Tibial nerve (tissue), 4 donors: ENCODE data around the gene PGD. TPM values are rescaled to one million over a fixed set of nuclear protein-coding genes. Genes with fewer than 3 reads are reported as not detected.

Source experiments
- DNase-seq, 2 donors: peaks; one replicate each; pipeline ENCODE4 v3.0.0-alpha.2; 2019; ENCODE audit warnings: low spot score in 2 of 2
- H3K27ac ChIP-seq, 4 donors: fragments of 200-600 bp; sonication (generic) in 3 of 4; one replicate each; pipeline ENCODE4 v1.5.1; 2017 to 2019; ENCODE audit warnings: mild to moderate bottlenecking in 1 of 4
- H3K27me3 ChIP-seq, 2 donors: fragments of 200-600 bp; sonication (generic) in 1 of 2; one replicate each; pipeline versions ENCODE4 v1.5.1 to v1.6.0; 2017 to 2019
- H3K36me3 ChIP-seq, 3 donors: fragments of 200-600 bp; sonication (generic); one replicate each; pipeline ENCODE4 v1.5.1; 2018 to 2019
- H3K4me1 ChIP-seq, 4 donors: fragments of 200-600 bp; sonication (generic) in 3 of 4; one replicate each; pipeline ENCODE4 v1.5.1; 2017 to 2019
- H3K4me3 ChIP-seq, 4 donors: fragments of 200-600 bp; sonication (generic) in 3 of 4; one replicate each; pipeline ENCODE4 v1.5.1; 2017 to 2019; ENCODE audit warnings: mild to moderate bottlenecking in 1 of 4, moderate library complexity in 1 of 4
- H3K9me3 ChIP-seq, 4 donors: fragments of 200-600 bp; sonication (generic) in 3 of 4; one replicate each; pipeline ENCODE4 v1.5.1; 2017 to 2019
- CTCF ChIP-seq, 5 experiments: fragments of 200-600 bp in 3 of 5; fragments of 450-650 bp in 2 of 5; sonication (generic) in 3 of 5; IDR thresholded peaks; one replicate each; pipeline ENCODE4 v1.5.1; 2016 to 2019; ENCODE audit warnings: antibody characterized with exemption in 5 of 5, mild to moderate bottlenecking in 3 of 5, moderate library complexity in 2 of 5
- EP300 ChIP-seq, 2 donors: sonication (generic); formaldehyde crosslinking; IDR thresholded peaks; one replicate each; pipeline ENCODE4 v1.6.1; 2017; ENCODE audit warnings: antibody characterized with exemption in 2 of 2, mild to moderate bottlenecking in 1 of 2
- POLR2A ChIP-seq, 2 donors: fragments of 450-650 bp; IDR thresholded peaks; one replicate each; pipeline ENCODE4 v1.6.1; 2017; ENCODE audit warnings: antibody characterized with exemption in 2 of 2, mild to moderate bottlenecking in 2 of 2, moderate library complexity in 2 of 2
- WGBS, 2 donors: methylation state at CpG; one replicate each; pipeline ENCODE4 v1.1.5; 2018; 5-methylcytosine and 5-hydroxymethylcytosine counted together
- total RNA-seq, 4 donors: library from RNA; depleted of rRNA; stranded (reverse); fragments of >200 nt; gene quantifications; one replicate each; pipeline ENCODE4 v1.1.0, GENCODE V29; 2016

Gene PGD
- total RNA-seq, 4 donors from 2014 or later, result 54.5 to 160 (median 67.5) TPM

GRCh38 chr1:10386761-10387676, 11.8 kb upstream of the PGD start:
- Histone ChIP-seq H3K4me3 (peak overlapping the region in 1 of 4 donors; percentile 21), H3K27ac (peak overlapping the region in 3 of 4 donors; percentile 55 to 79 (median 73)), H3K36me3 (peaks cover 0 to 5% (median 0%) of the 10 kb centered on the region in 3 donors), H3K27me3 (no peaks in the 10 kb centered on the region), H3K9me3 (no peaks in the 10 kb centered on the region), H3K4me1 (peaks cover 0 to 30% (median 20%) of the 10 kb centered on the region in 4 donors)
- WGBS, 2 donors, result 67 to 73% methylated on average over 12 of the region's 12 CpGs
- DNase-seq, result no peak
- TF ChIP-seq EP300 (IDR thresholded peaks at IDR 0.05), result no peak
- TF ChIP-seq CTCF (IDR thresholded peaks at IDR 0.05), result no peak
- no peak for TF ChIP-seq POLR2A (IDR thresholded peaks at IDR 0.05)

GRCh38 chr1:10387677-10388386, 11.0 kb upstream of the PGD start:
- peaks cover 0 to 30% (median 20%) of the 10 kb centered on the region in 4 donors for H3K4me1 ChIP-seq
- no peaks in the 10 kb centered on the region for H3K9me3 ChIP-seq
- H3K4me3 ChIP-seq, result peak overlapping the region in 1 of 4 donors; percentile 21
- TF ChIP-seq EP300 (IDR thresholded peaks at IDR 0.05) (peak; percentile 7 to 26), POLR2A (IDR thresholded peaks at IDR 0.05) (no peak)
- H3K27ac ChIP-seq, result peak overlapping the region in 3 of 4 donors; percentile 55 to 79 (median 73)
- no peaks in the 10 kb centered on the region for H3K27me3 ChIP-seq
- peaks cover 0 to 5% (median 0%) of the 10 kb centered on the region in 3 donors for H3K36me3 ChIP-seq
- 3 to 7% methylated on average over 3 of the region's 3 CpGs for WGBS, 2 donors
- DNase-seq, result peak in 1 of 2 donors; percentile 41

GRCh38 chr1:10388387-10388715, 10.5 kb upstream of the PGD start:
- Histone ChIP-seq H3K4me3 (no peak overlapping the region), H3K4me1 (peaks cover 0 to 30% (median 20%) of the 10 kb centered on the region in 4 donors), H3K27me3 (no peaks in the 10 kb centered on the region), H3K27ac (peak overlapping the region in 3 of 4 donors; percentile 21 to 73 (median 56)), H3K9me3 (no peaks in the 10 kb centered on the region), H3K36me3 (peaks cover 0 to 5% (median 0%) of the 10 kb centered on the region in 3 donors)
- WGBS, 2 donors, result 47% methylated on average over 3 of the region's 3 CpGs
- no peak for DNase-seq
- TF ChIP-seq POLR2A (IDR thresholded peaks at IDR 0.05) (no peak), CTCF (IDR thresholded peaks at IDR 0.05) (no peak), EP300 (IDR thresholded peaks at IDR 0.05) (no peak)

- no peak for TF ChIP-seq CTCF (IDR thresholded peaks at IDR 0.05)
- TF ChIP-seq EP300 (IDR thresholded peaks at IDR 0.05), result no peak
- no peak for TF ChIP-seq POLR2A (IDR thresholded peaks at IDR 0.05)
- Histone ChIP-seq H3K4me1 (peaks cover 0 to 30% (median 20%) of the 10 kb centered on the region in 4 donors), H3K4me3 (no peak overlapping the region), H3K27me3 (no peaks in the 10 kb centered on the region), H3K36me3 (no peaks in the 10 kb centered on the region), H3K27ac (peak overlapping the region in 1 of 4 donors; percentile 29), H3K9me3 (peaks cover 0 to 6% (median 0%) of the 10 kb centered on the region in 4 donors)
- 93% methylated on average over 6 of the region's 6 CpGs for WGBS, 2 donors
- no peak for DNase-seq
These were observed 9.4 kb upstream of the PGD start for GRCh38 chr1:10389271-10389973.

GRCh38 chr1:10396870-10397269, 2.0 kb upstream of the PGD start:
- Histone ChIP-seq H3K4me1 (peaks cover 0 to 37% (median 10%) of the 10 kb centered on the region in 4 donors), H3K4me3 (no peak overlapping the region), H3K27ac (no peak overlapping the region), H3K27me3 (no peaks in the 10 kb centered on the region), H3K9me3 (peaks cover 0 to 6% (median 0%) of the 10 kb centered on the region in 4 donors), H3K36me3 (peaks cover 0 to 4% (median 0%) of the 10 kb centered on the region in 3 donors)
- no peak for TF ChIP-seq POLR2A (IDR thresholded peaks at IDR 0.05)
- TF ChIP-seq CTCF (IDR thresholded peaks at IDR 0.05), result no peak
- TF ChIP-seq EP300 (IDR thresholded peaks at IDR 0.05), result no peak
- DNase-seq, result no peak
- WGBS, 2 donors, result 88 to 92% methylated on average over 3 of the region's 3 CpGs
